ENCODE results near the gene RTF1. TPM values are rescaled to one million over a fixed set of nuclear protein-coding genes. Genes with fewer than 3 reads are reported as not detected.

Gene RTF1
- total RNA-seq, 1 experiment from 2014 or later, result 20.2 TPM

Small RNA genes within 50 kb of the gene (small RNA-seq; reads per million reads assigned to genes)
- gene RNU6-1169P, result not detected

Other genes starting within 250 kb of the RTF1 start
- not detected in 2 replicates for gene EXD1, start 186.3 kb upstream of the RTF1 start, total RNA-seq (2014; rRNA removed; shearing (Covaris generic))
- 62.3 and 69.8 TPM in 2 replicates for gene CHP1, start 185.8 kb upstream of the RTF1 start, total RNA-seq (2014; rRNA removed; shearing (Covaris generic))
- gene OIP5, start 84.5 kb upstream of the RTF1 start, total RNA-seq (2014; rRNA removed; shearing (Covaris generic)), result 35.8 and 37.5 TPM in 2 replicates
- gene NUSAP1, start 84.2 kb upstream of the RTF1 start, total RNA-seq (2014; rRNA removed; shearing (Covaris generic)), result 84.0 and 134 TPM in 2 replicates
- 23.8 and 29.1 TPM in 2 replicates for gene NDUFAF1, start 14.6 kb upstream of the RTF1 start, total RNA-seq (2014; rRNA removed; shearing (Covaris generic))
- 10.9 and 15.0 TPM in 2 replicates for gene ITPKA, start 76.8 kb downstream of the RTF1 start, total RNA-seq (2014; rRNA removed; shearing (Covaris generic))
- gene LTK, start 96.7 kb downstream of the RTF1 start, total RNA-seq (2014; rRNA removed; shearing (Covaris generic)), result 0.03 TPM in 1 of 2 replicates, not detected in the other
- gene RPAP1, start 127.2 kb downstream of the RTF1 start, total RNA-seq (2014; rRNA removed; shearing (Covaris generic)), result 27.4 and 33.8 TPM in 2 replicates
- 32.4 and 49.7 TPM in 2 replicates for gene TYRO3, start 142.1 kb downstream of the RTF1 start, total RNA-seq (2014; rRNA removed; shearing (Covaris generic))
- 17.0 and 18.5 TPM in 2 replicates for gene MGA, start 243.3 kb downstream of the RTF1 start, total RNA-seq (2014; rRNA removed; shearing (Covaris generic))

All from HT1080 (cell line).